DND-41 (cell line): ENCODE results near the gene FCGBP.

Source experiments
- ATAC-seq: fragments of 200-7000 bp; cut with Tn5 transposase; 3 replicates; pipeline ENCODE4 v1.9.1; 2021; ENCODE audit warnings: low read depth; ENCODE audit not compliant: insufficient read depth
- DNase-seq: peaks from one replicate; pipeline ENCODE4 v3.0.0-alpha.2; 2020
- H2AFZ ChIP-seq: 2 replicates; pipeline ENCODE4 v1.6.0; 2012; ENCODE audit warnings: low read depth, low read length
- H3K27ac ChIP-seq: 2 replicates; pipeline ENCODE4 v1.5.1; 2012; ENCODE audit warnings: low read length, inconsistent platforms
- H3K27me3 ChIP-seq: fragments of 200-600 bp; sonication (generic); 2 replicates; pipeline ENCODE4 v1.6.0; 2012; ENCODE audit warnings: low read length, mild to moderate bottlenecking, inconsistent platforms; ENCODE audit not compliant: insufficient read depth, poor library complexity
- H3K36me3 ChIP-seq: 2 replicates; pipeline ENCODE4 v1.5.1; 2012; ENCODE audit warnings: low read length, inconsistent platforms; ENCODE audit not compliant: insufficient read depth
- H3K4me1 ChIP-seq: 2 replicates; pipeline ENCODE4 v1.5.1; 2012; ENCODE audit warnings: mild to moderate bottlenecking, low read length; ENCODE audit not compliant: insufficient read depth
- H3K4me2 ChIP-seq: 2 replicates; pipeline ENCODE4 v1.6.0; 2012; ENCODE audit warnings: mild to moderate bottlenecking, moderate library complexity, low read length, inconsistent platforms; ENCODE audit not compliant: insufficient read depth
- H3K4me3 ChIP-seq, 2 experiments: fragments of 200-600 bp in 1 of 2; shearing (Covaris generic) in 1 of 2; 2 replicates each; pipeline ENCODE4 v1.5.1; 2012 to 2016; ENCODE audit warnings: inconsistent platforms in 2 of 2, low read length in 2 of 2, mild to moderate bottlenecking in 2 of 2, low read depth in 1 of 2, moderate library complexity in 1 of 2
- H3K79me2 ChIP-seq: 2 replicates; pipeline ENCODE4 v1.6.0; 2012; ENCODE audit warnings: low read length, inconsistent platforms; ENCODE audit not compliant: insufficient read depth
- H3K9ac ChIP-seq: 2 replicates; pipeline ENCODE4 v1.6.0; 2012; ENCODE audit warnings: low read depth, mild to moderate bottlenecking, inconsistent platforms, low read length, moderate library complexity
- H3K9me3 ChIP-seq: 2 replicates; pipeline ENCODE4 v1.5.1; 2012; ENCODE audit warnings: low read length, moderate library complexity, mild to moderate bottlenecking, inconsistent platforms; ENCODE audit not compliant: insufficient read depth, severe bottlenecking
- H4K20me1 ChIP-seq: 2 replicates; pipeline ENCODE4 v1.6.0; 2012; ENCODE audit warnings: low read length; ENCODE audit not compliant: insufficient read depth
- EZH2 ChIP-seq: IDR thresholded peaks from 3 replicates; pipeline ENCODE4 v1.6.1; 2012; ENCODE audit warnings: borderline replicate concordance, low read depth, mild to moderate bottlenecking, moderate library complexity, low read length, inconsistent platforms; ENCODE audit not compliant: severe bottlenecking
- TF ChIP-seq, protein P1 (sequence below): IDR thresholded peaks from 2 replicates; pipeline ENCODE4 v1.5.1; 2012; ENCODE audit warnings: borderline replicate concordance, low read length, moderate library complexity, mild to moderate bottlenecking; ENCODE audit not compliant: poor library complexity, severe bottlenecking; ENCODE audit errors: extremely low read depth

Gene FCGBP

DNA sequence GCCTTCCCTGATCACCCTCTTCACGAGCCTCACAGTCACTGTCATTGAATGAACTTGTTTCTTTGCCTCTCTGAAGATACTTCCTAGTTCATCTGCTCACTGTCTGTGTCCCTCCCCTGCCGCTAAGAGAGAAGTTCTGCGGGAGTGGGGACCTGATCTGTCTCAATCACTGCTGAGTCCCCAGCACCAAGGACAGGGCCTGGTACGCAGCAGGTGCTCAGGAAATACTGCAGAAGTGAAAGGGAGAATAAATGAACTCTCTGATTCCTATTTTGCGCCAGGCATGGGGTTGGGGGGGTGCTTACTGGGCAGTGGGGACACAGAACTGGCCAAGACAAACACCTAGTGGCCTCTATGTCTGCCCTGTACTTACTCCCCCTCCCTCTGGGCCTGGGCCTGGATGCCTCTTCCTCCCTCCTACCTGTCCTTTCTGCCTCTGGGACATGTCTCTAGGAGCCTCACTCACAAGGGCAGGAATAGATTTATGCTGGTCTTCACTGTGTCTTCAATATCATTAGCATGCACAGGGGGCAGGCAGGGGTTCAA, 17.5 kb downstream of the FCGBP start:
- H3K4me1 ChIP-seq: no peaks in the 10 kb centered on the region
- peak; percentile 33 for DNase-seq
- ATAC-seq: peak; percentile 73

DNA sequence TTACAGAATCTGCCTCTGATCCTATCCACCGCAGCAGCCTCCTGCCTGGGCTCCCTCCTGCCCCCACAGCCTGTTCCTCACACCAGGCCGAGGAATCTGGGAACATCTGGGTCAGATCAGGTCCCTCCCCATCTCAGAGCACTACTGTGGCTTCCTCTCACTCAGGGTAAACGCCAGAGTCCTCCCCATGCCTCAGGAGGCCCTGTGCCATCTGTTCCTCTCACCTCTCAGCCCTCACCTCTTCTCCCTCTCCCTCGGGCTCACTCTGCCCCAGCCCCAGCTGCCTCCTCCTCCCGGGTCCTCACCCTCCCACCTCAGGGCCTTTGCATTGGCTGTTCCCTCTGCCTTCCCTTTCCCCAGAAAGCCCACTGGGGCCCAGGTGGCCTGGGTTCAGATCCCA, 18.2 kb downstream of the FCGBP start:
- H3K4me2 ChIP-seq: no peak overlapping the region
- no peaks in the 10 kb centered on the region for H3K36me3 ChIP-seq
- H3K27me3 ChIP-seq: no peaks in the 10 kb centered on the region
- no peak for TF ChIP-seq EZH2
- TF ChIP-seq, protein P1, sequence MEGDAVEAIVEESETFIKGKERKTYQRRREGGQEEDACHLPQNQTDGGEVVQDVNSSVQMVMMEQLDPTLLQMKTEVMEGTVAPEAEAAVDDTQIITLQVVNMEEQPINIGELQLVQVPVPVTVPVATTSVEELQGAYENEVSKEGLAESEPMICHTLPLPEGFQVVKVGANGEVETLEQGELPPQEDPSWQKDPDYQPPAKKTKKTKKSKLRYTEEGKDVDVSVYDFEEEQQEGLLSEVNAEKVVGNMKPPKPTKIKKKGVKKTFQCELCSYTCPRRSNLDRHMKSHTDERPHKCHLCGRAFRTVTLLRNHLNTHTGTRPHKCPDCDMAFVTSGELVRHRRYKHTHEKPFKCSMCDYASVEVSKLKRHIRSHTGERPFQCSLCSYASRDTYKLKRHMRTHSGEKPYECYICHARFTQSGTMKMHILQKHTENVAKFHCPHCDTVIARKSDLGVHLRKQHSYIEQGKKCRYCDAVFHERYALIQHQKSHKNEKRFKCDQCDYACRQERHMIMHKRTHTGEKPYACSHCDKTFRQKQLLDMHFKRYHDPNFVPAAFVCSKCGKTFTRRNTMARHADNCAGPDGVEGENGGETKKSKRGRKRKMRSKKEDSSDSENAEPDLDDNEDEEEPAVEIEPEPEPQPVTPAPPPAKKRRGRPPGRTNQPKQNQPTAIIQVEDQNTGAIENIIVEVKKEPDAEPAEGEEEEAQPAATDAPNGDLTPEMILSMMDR: no peak
- no peak overlapping the region for H3K9ac ChIP-seq
- ATAC-seq (no peak; the same call in 2 of the 3 replicates), DNase-seq (no peak)
- H2AFZ ChIP-seq: no peak overlapping the region
- no peak overlapping the region for H3K27ac ChIP-seq
- H4K20me1 ChIP-seq: no peaks in the 10 kb centered on the region
- H3K4me3 ChIP-seq: no peak overlapping the region
- H3K4me1 ChIP-seq: no peaks in the 10 kb centered on the region
- H3K9me3 ChIP-seq: no peaks in the 10 kb centered on the region
- no peaks in the 10 kb centered on the region for H3K79me2 ChIP-seq

More for the DNA sequence above, 17.5 kb downstream of the FCGBP start:
- Histone ChIP-seq H3K27ac (no peak overlapping the region), H3K4me2 (no peak overlapping the region), H3K79me2 (no peaks in the 10 kb centered on the region), H3K36me3 (no peaks in the 10 kb centered on the region), H3K4me3 (no peak overlapping the region), H4K20me1 (no peaks in the 10 kb centered on the region), H3K9ac (no peak overlapping the region), H3K27me3 (no peaks in the 10 kb centered on the region), H3K9me3 (no peaks in the 10 kb centered on the region), H2AFZ (no peak overlapping the region)
- TF ChIP-seq EZH2: no peak
- TF ChIP-seq, protein P1: no peak

DNA sequence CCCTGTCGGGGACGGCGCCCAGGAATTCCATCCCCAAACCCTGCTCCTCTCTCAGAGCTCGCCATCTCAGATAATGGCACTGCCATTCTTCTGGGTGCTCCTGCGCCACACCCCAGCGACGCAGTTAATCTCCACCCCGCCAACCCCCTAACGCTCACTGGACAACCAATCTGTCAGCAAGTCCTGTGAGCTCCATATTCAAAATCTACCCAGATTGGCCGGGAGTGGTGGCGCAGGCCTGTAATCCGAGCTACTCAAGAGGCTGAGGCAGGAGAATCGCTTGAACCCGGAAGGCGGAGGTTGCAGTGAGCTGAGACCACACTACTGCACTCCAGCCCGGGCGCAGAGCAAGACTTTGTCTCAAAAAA, 18.6 kb downstream of the FCGBP start:
- no peaks in the 10 kb centered on the region for H4K20me1 ChIP-seq
- no peaks in the 10 kb centered on the region for H3K9me3 ChIP-seq
- H3K27me3 ChIP-seq: no peaks in the 10 kb centered on the region
- no peak overlapping the region for H3K4me3 ChIP-seq
- TF ChIP-seq, protein P1: no peak
- TF ChIP-seq EZH2: no peak
- H3K4me1 ChIP-seq: no peaks in the 10 kb centered on the region
- H3K36me3 ChIP-seq: no peaks in the 10 kb centered on the region
- DNase-seq (no peak), ATAC-seq (no peak)
- no peak overlapping the region for H2AFZ ChIP-seq
- H3K27ac ChIP-seq: no peak overlapping the region
- no peak overlapping the region for H3K4me2 ChIP-seq
- H3K9ac ChIP-seq: no peak overlapping the region
- H3K79me2 ChIP-seq: no peaks in the 10 kb centered on the region
